Left lobe of liver (tissue), 2 donors: ENCODE results near the gene BCL2. TPM values are rescaled to one million over a fixed set of nuclear protein-coding genes. Genes with fewer than 3 reads are reported as not detected.

Experiments
- ATAC-seq: fragments of 200-7000 bp; cut with Tn5 transposase; one replicate; pipeline ENCODE4 v1.9.1; 2020; ENCODE audit warnings: mild to moderate bottlenecking, moderate library complexity
- DNase-seq: peaks from one replicate; pipeline ENCODE4 v3.0.0-alpha.2; 2020; ENCODE audit warnings: low spot score
- total RNA-seq: library from RNA; stranded (reverse); gene quantifications from one replicate; pipeline ENCODE4 v1.2.1, GENCODE V29; 2021
- donor health status: DM: no; HTN: no; CAD: no; lungs with moderate emphysema.
- donor health status: DM: no; HTN: yes; CAD: no.

Gene BCL2
- total RNA-seq, 1 donor from 2014 or later, result 1.0 TPM

- DNase-seq, result no peak
- no peak for ATAC-seq
Observed at GRCh38 chr18:63262369-63263335, 56.9 kb downstream of the BCL2 start.

- DNase-seq (no peak), ATAC-seq (no peak)
Observed at GRCh38 chr18:63261029-63261428, 58.5 kb downstream of the BCL2 start.

GRCh38 chr18:63260380-63260754 is 59.2 kb downstream of the BCL2 start:
- ATAC-seq (no peak), DNase-seq (no peak)

GRCh38 chr18:63259567-63260379 is 59.8 kb downstream of the BCL2 start:
- ATAC-seq (no peak), DNase-seq (no peak)

GRCh38 chr18:63258749-63259566 is 60.6 kb downstream of the BCL2 start:
- no peak for DNase-seq

GRCh38 chr18:63257453-63257852 is 62.1 kb downstream of the BCL2 start:
- ATAC-seq, result no peak
- no peak for DNase-seq

More at GRCh38 chr18:63258749-63259566, 60.6 kb downstream of the BCL2 start:
- ATAC-seq, result no peak

- no peak for ATAC-seq
- DNase-seq, result no peak
Observed at GRCh38 chr18:63255435-63255834, 64.1 kb downstream of the BCL2 start.

- DNase-seq (no peak), ATAC-seq (no peak)
Observed at GRCh38 chr18:63254716-63255399, 64.7 kb downstream of the BCL2 start.

- no peak for ATAC-seq
Observed at GRCh38 chr18:63253428-63254372, 65.9 kb downstream of the BCL2 start.

GRCh38 chr18:63253014-63253413 is 66.6 kb downstream of the BCL2 start:
- DNase-seq, result no peak
- no peak for ATAC-seq

More at GRCh38 chr18:63253428-63254372, 65.9 kb downstream of the BCL2 start:
- no peak for DNase-seq

GRCh38 chr18:63249771-63250170 is 69.8 kb downstream of the BCL2 start:
- ATAC-seq (peak; percentile 47), DNase-seq (no peak)

- ATAC-seq (no peak), DNase-seq (no peak)
Observed at GRCh38 chr18:63247926-63248325, 71.6 kb downstream of the BCL2 start.

GRCh38 chr18:63247506-63247905 is 72.1 kb downstream of the BCL2 start:
- no peak for DNase-seq
- ATAC-seq, result no peak

- no peak for DNase-seq
- no peak for ATAC-seq
Observed at GRCh38 chr18:63245600-63245999, 74.0 kb downstream of the BCL2 start.

GRCh38 chr18:63244607-63245006 is 75.0 kb downstream of the BCL2 start:
- ATAC-seq (peak; percentile 37), DNase-seq (no peak)

- no peak for DNase-seq
- ATAC-seq, result peak; percentile 68
Observed at GRCh38 chr18:63241760-63242159, 77.8 kb downstream of the BCL2 start.

GRCh38 chr18:63241317-63241712 is 78.3 kb downstream of the BCL2 start:
- no peak for DNase-seq
- peak; percentile 8 for ATAC-seq

GRCh38 chr18:63240531-63241316 is 78.8 kb downstream of the BCL2 start:
- DNase-seq, result no peak
- no peak for ATAC-seq
